ENCODE data around the gene ZNF213. TPM values are rescaled to one million over a fixed set of nuclear protein-coding genes. Genes with fewer than 3 reads are reported as not detected.

Gene ZNF213
- total and polyA plus RNA-seq, 4 donors: 4.2 to 30.2 (median 17.3) TPM

GRCh38 chr16:3140603-3141427, 6.0 kb downstream of the ZNF213 start:
- no peaks in the 10 kb centered on the region for H3K27me3 ChIP-seq (ENCODE audit: control insufficient read depth, insufficient read depth, low read length)
- no peak overlapping the region for H3K4me3 ChIP-seq (ENCODE audit: low read depth, low read length)
- peaks cover 5% of the 10 kb centered on the region for H3K4me1 ChIP-seq (ENCODE audit: control insufficient read depth, insufficient read depth, low read length)
- H3K36me3 ChIP-seq (ENCODE audit: control insufficient read depth, insufficient read depth, low read length): peaks cover 86% of the 10 kb centered on the region
- WGBS (ENCODE audit: insufficient coverage): 91% methylated on average over 69 of the region's 69 CpGs
- no peaks in the 10 kb centered on the region for H3K9me3 ChIP-seq (ENCODE audit: control insufficient read depth, insufficient read depth, low read length)
- no peak overlapping the region for H3K27ac ChIP-seq (ENCODE audit: low read depth, low read length)
- DNase-seq (ENCODE audit: low read depth in 4 of 6, low spot score in 6 of 6): no peak

- no peaks in the 10 kb centered on the region for H3K27me3 ChIP-seq (ENCODE audit: control insufficient read depth, insufficient read depth, low read length)
- no peaks in the 10 kb centered on the region for H3K9me3 ChIP-seq (ENCODE audit: control insufficient read depth, insufficient read depth, low read length)
- no peaks in the 10 kb centered on the region for H3K4me1 ChIP-seq (ENCODE audit: control insufficient read depth, insufficient read depth, low read length)
- 93% methylated on average over 23 of the region's 23 CpGs for WGBS (ENCODE audit: insufficient coverage)
- H3K36me3 ChIP-seq (ENCODE audit: control insufficient read depth, insufficient read depth, low read length): peaks cover 88% of the 10 kb centered on the region
- H3K4me3 ChIP-seq (ENCODE audit: low read depth, low read length): no peak overlapping the region
- no peak for DNase-seq (ENCODE audit: low read depth in 4 of 6, low spot score in 6 of 6)
- H3K27ac ChIP-seq (ENCODE audit: low read depth, low read length): no peak overlapping the region
These were observed 7.0 kb downstream of the ZNF213 start for GRCh38 chr16:3141781-3142311.

- Histone ChIP-seq H3K36me3 (ENCODE audit: control insufficient read depth, insufficient read depth, low read length) (peaks cover 86% of the 10 kb centered on the region), H3K9me3 (ENCODE audit: control insufficient read depth, insufficient read depth, low read length) (no peaks in the 10 kb centered on the region), H3K4me3 (ENCODE audit: low read depth, low read length) (no peak overlapping the region), H3K4me1 (ENCODE audit: control insufficient read depth, insufficient read depth, low read length) (no peaks in the 10 kb centered on the region), H3K27ac (ENCODE audit: low read depth, low read length) (no peak overlapping the region), H3K27me3 (ENCODE audit: control insufficient read depth, insufficient read depth, low read length) (no peaks in the 10 kb centered on the region)
- DNase-seq (ENCODE audit: low read depth in 4 of 6, low spot score in 6 of 6): no peak
- WGBS (ENCODE audit: insufficient coverage): 96% methylated on average over 22 of the region's 22 CpGs
These were observed 7.5 kb downstream of the ZNF213 start for GRCh38 chr16:3142327-3142726.

GRCh38 chr16:3142770-3143169, 7.9 kb downstream of the ZNF213 start:
- H3K36me3 ChIP-seq (ENCODE audit: control insufficient read depth, insufficient read depth, low read length): peaks cover 82% of the 10 kb centered on the region
- 91% methylated on average over 12 of the region's 13 CpGs for WGBS (ENCODE audit: insufficient coverage)
- H3K4me3 ChIP-seq (ENCODE audit: low read depth, low read length): no peak overlapping the region
- no peak overlapping the region for H3K27ac ChIP-seq (ENCODE audit: low read depth, low read length)
- DNase-seq (ENCODE audit: low read depth in 4 of 6, low spot score in 6 of 6): no peak
- no peaks in the 10 kb centered on the region for H3K9me3 ChIP-seq (ENCODE audit: control insufficient read depth, insufficient read depth, low read length)
- no peaks in the 10 kb centered on the region for H3K27me3 ChIP-seq (ENCODE audit: control insufficient read depth, insufficient read depth, low read length)
- H3K4me1 ChIP-seq (ENCODE audit: control insufficient read depth, insufficient read depth, low read length): no peaks in the 10 kb centered on the region

- Histone ChIP-seq H3K27ac (ENCODE audit: low read depth, low read length) (no peak overlapping the region), H3K36me3 (ENCODE audit: control insufficient read depth, insufficient read depth, low read length) (peaks cover 78% of the 10 kb centered on the region), H3K4me1 (ENCODE audit: control insufficient read depth, insufficient read depth, low read length) (no peaks in the 10 kb centered on the region), H3K27me3 (ENCODE audit: control insufficient read depth, insufficient read depth, low read length) (no peaks in the 10 kb centered on the region), H3K9me3 (ENCODE audit: control insufficient read depth, insufficient read depth, low read length) (no peaks in the 10 kb centered on the region), H3K4me3 (ENCODE audit: low read depth, low read length) (no peak overlapping the region)
- DNase-seq (ENCODE audit: low read depth in 4 of 6, low spot score in 6 of 6): no peak
- WGBS (ENCODE audit: insufficient coverage): 96% methylated on average over 11 of the region's 11 CpGs
These were observed 8.4 kb downstream of the ZNF213 start for GRCh38 chr16:3143189-3143588.

- peaks cover under 1% of the 10 kb centered on the region for H3K4me1 ChIP-seq (ENCODE audit: control insufficient read depth, insufficient read depth, low read length)
- H3K9me3 ChIP-seq (ENCODE audit: control insufficient read depth, insufficient read depth, low read length): no peaks in the 10 kb centered on the region
- no peak overlapping the region for H3K4me3 ChIP-seq (ENCODE audit: low read depth, low read length)
- H3K27ac ChIP-seq (ENCODE audit: low read depth, low read length): no peak overlapping the region
- peaks cover 72% of the 10 kb centered on the region for H3K36me3 ChIP-seq (ENCODE audit: control insufficient read depth, insufficient read depth, low read length)
- 88% methylated on average over 23 of the region's 23 CpGs for WGBS (ENCODE audit: insufficient coverage)
- H3K27me3 ChIP-seq (ENCODE audit: control insufficient read depth, insufficient read depth, low read length): no peaks in the 10 kb centered on the region
- no peak for DNase-seq (ENCODE audit: low read depth in 4 of 6, low spot score in 6 of 6)
These were observed 8.9 kb downstream of the ZNF213 start for GRCh38 chr16:3143598-3144320.

- WGBS (ENCODE audit: insufficient coverage): 78% methylated on average over 18 of the region's 18 CpGs
- Histone ChIP-seq H3K27ac (ENCODE audit: low read depth, low read length) (no peak overlapping the region), H3K4me3 (ENCODE audit: low read depth, low read length) (no peak overlapping the region), H3K27me3 (ENCODE audit: control insufficient read depth, insufficient read depth, low read length) (no peaks in the 10 kb centered on the region), H3K36me3 (ENCODE audit: control insufficient read depth, insufficient read depth, low read length) (peaks cover 65% of the 10 kb centered on the region), H3K4me1 (ENCODE audit: control insufficient read depth, insufficient read depth, low read length) (peaks cover 8% of the 10 kb centered on the region), H3K9me3 (ENCODE audit: control insufficient read depth, insufficient read depth, low read length) (no peaks in the 10 kb centered on the region)
- no peak for DNase-seq (ENCODE audit: low read depth in 4 of 6, low spot score in 6 of 6)
These were observed 9.6 kb downstream of the ZNF213 start for GRCh38 chr16:3144321-3144983.

- no peak for DNase-seq (ENCODE audit: low read depth in 4 of 6, low spot score in 6 of 6)
- 84% methylated on average over 10 of the region's 10 CpGs for WGBS (ENCODE audit: insufficient coverage)
- peaks cover 14% of the 10 kb centered on the region for H3K4me1 ChIP-seq (ENCODE audit: control insufficient read depth, insufficient read depth, low read length)
These were observed 10.3 kb downstream of the ZNF213 start for GRCh38 chr16:3145151-3145550.

GRCh38 chr16:3145660-3146059, 10.8 kb downstream of the ZNF213 start:
- H3K27me3 ChIP-seq (ENCODE audit: control insufficient read depth, insufficient read depth, low read length): no peaks in the 10 kb centered on the region
- no peaks in the 10 kb centered on the region for H3K9me3 ChIP-seq (ENCODE audit: control insufficient read depth, insufficient read depth, low read length)
- no peak overlapping the region for H3K27ac ChIP-seq (ENCODE audit: low read depth, low read length)
- H3K36me3 ChIP-seq (ENCODE audit: control insufficient read depth, insufficient read depth, low read length): peaks cover 53% of the 10 kb centered on the region
- WGBS (ENCODE audit: insufficient coverage): 70% methylated on average over 12 of the region's 12 CpGs
- no peak for DNase-seq (ENCODE audit: low read depth in 4 of 6, low spot score in 6 of 6)
- peaks cover 15% of the 10 kb centered on the region for H3K4me1 ChIP-seq (ENCODE audit: control insufficient read depth, insufficient read depth, low read length)
- no peak overlapping the region for H3K4me3 ChIP-seq (ENCODE audit: low read depth, low read length)

More at GRCh38 chr16:3145151-3145550, 10.3 kb downstream of the ZNF213 start:
- Histone ChIP-seq H3K9me3 (ENCODE audit: control insufficient read depth, insufficient read depth, low read length) (no peaks in the 10 kb centered on the region), H3K27ac (ENCODE audit: low read depth, low read length) (no peak overlapping the region), H3K4me3 (ENCODE audit: low read depth, low read length) (no peak overlapping the region), H3K27me3 (ENCODE audit: control insufficient read depth, insufficient read depth, low read length) (no peaks in the 10 kb centered on the region), H3K36me3 (ENCODE audit: control insufficient read depth, insufficient read depth, low read length) (peaks cover 58% of the 10 kb centered on the region)
